HCT116 (cell line): ENCODE results near the gene SSNA1. TPM values are rescaled to one million over a fixed set of nuclear protein-coding genes. Genes with fewer than 3 reads are reported as not detected.

Experiments used
- ATAC-seq: fragments of 200-7000 bp; cut with Tn5 transposase; 2 replicates; pipeline ENCODE4 v1.9.1; 2020; ENCODE audit warnings: mild to moderate bottlenecking, moderate library complexity
- BruUV-seq: library from RNA; stranded (reverse); fragments of 400-500 nt; replicated peaks from 2 replicates; lab custom pipeline; 2021; lab: Mats Ljungman, UMichigan
- CTCF ChIA-PET: fragments of 300-600 bp; sonication (Branson Sonifier 250); formaldehyde crosslinking; loops from one replicate; lab custom pipeline; 2021; ENCODE audit warnings: antibody characterized with exemption; lab: Charles Lee
- POLR2A ChIA-PET: fragments of 300-600, 350-600 bp; sonication (Branson Sonifier 250); formaldehyde crosslinking; loops from one replicate; lab custom pipeline; 2021; ENCODE audit warnings: antibody characterized with exemption; lab: Charles Lee
- RAD21 ChIA-PET, 2 experiments: fragments of 300-600 bp; sonication (Branson Sonifier 250); formaldehyde crosslinking; loops; one replicate each; lab custom pipeline; 2023; ENCODE audit warnings: low total read pairs in 2 of 2; ENCODE audit not compliant: uncharacterized antibody in 2 of 2, unreplicated experiment in 2 of 2, low non-redundant PET in 1 of 2; lab: Charles Lee
- DNase-seq: peaks from one replicate; pipeline ENCODE4 v3.0.0-alpha.2; 2010; ENCODE audit warnings: low read depth, low spot score
- H2AFZ ChIP-seq: fragments of 200-600 bp; shearing (Covaris generic), sonication (generic); 2 replicates; pipeline ENCODE4 v1.6.1; 2017; ENCODE audit warnings: low read depth, mixed run types, mixed read lengths, antibody characterized with exemption, low read length; ENCODE audit not compliant: poor library complexity, severe bottlenecking
- H3K27ac ChIP-seq: 2 replicates; pipeline ENCODE4 v1.5.1; 2012; ENCODE audit warnings: low read depth, low read length
- H3K27me3 ChIP-seq: fragments of 200-600 bp; sonication (generic); 2 replicates; pipeline ENCODE4 v1.6.1; 2016; ENCODE audit warnings: mixed run types, low read length, mixed read lengths; ENCODE audit not compliant: insufficient read depth
- H3K36me3 ChIP-seq, 2 experiments: fragments of 200-500 bp in 1 of 2; fragments of 200-600 bp in 1 of 2; sonication (Bioruptor generic) in 1 of 2; sonication (generic) in 1 of 2; 2 replicates each; pipeline versions ENCODE4 v1.5.1 to v1.6.1; 2014 to 2016; ENCODE audit warnings: low read length in 2 of 2, inconsistent platforms in 1 of 2, mixed read lengths in 1 of 2, mixed run types in 1 of 2; ENCODE audit not compliant: insufficient read depth in 2 of 2, control insufficient read depth in 1 of 2
- H3K4me1 ChIP-seq, 2 experiments: fragments of 200-600 bp in 1 of 2; sonication (generic) in 1 of 2; 2 replicates each; pipeline versions ENCODE4 v1.5.1 to v1.6.1; 2012 to 2017; ENCODE audit warnings: low read length in 2 of 2, inconsistent platforms in 1 of 2, mild to moderate bottlenecking in 1 of 2, mixed read lengths in 1 of 2, mixed run types in 1 of 2, moderate library complexity in 1 of 2; ENCODE audit not compliant: insufficient read depth in 2 of 2, control insufficient read depth in 1 of 2
- H3K4me2 ChIP-seq: fragments of 200-600 bp; sonication (generic); 2 replicates; pipeline ENCODE4 v1.6.1; 2017; ENCODE audit warnings: mixed run types, low read length, mixed read lengths
- H3K4me3 ChIP-seq, 2 experiments: fragments of 200-600 bp in 1 of 2; sonication (generic) in 1 of 2; replicated peaks in 1 of 2; 2 replicates each; pipeline ENCODE4 v1.5.1; 2011 to 2016; ENCODE audit warnings: low read length in 2 of 2, control low read depth in 1 of 2, low read depth in 1 of 2, mild to moderate bottlenecking in 1 of 2, mixed read lengths in 1 of 2, mixed run types in 1 of 2
- H3K79me2 ChIP-seq: fragments of 200-600 bp; sonication (generic); 2 replicates; pipeline ENCODE4 v1.6.1; 2017; ENCODE audit warnings: mild to moderate bottlenecking, mixed run types, low read length, moderate library complexity, mixed read lengths; ENCODE audit not compliant: insufficient read depth
- H3K9ac ChIP-seq: fragments of 200-600 bp; sonication (generic); 2 replicates; pipeline ENCODE4 v1.6.1; 2016; ENCODE audit warnings: low read length, mixed read lengths
- H3K9me2 ChIP-seq: fragments of 200-600 bp; sonication (generic), shearing (Covaris generic); 2 replicates; pipeline ENCODE4 v1.6.1; 2017; ENCODE audit warnings: mixed run types, mild to moderate bottlenecking, moderate library complexity; ENCODE audit not compliant: insufficient read depth
- H3K9me3 ChIP-seq, 2 experiments: fragments of 200-500 bp in 1 of 2; fragments of 200-600 bp in 1 of 2; sonication (Bioruptor generic) in 1 of 2; sonication (generic) in 1 of 2; 2 replicates each; pipeline ENCODE4 v1.6.1; 2014 to 2017; ENCODE audit warnings: low read length in 2 of 2, mixed read lengths in 2 of 2, inconsistent platforms in 1 of 2, low read depth in 1 of 2, mild to moderate bottlenecking in 1 of 2, mixed run types in 1 of 2, moderate library complexity in 1 of 2; ENCODE audit not compliant: control insufficient read depth in 1 of 2, insufficient read depth in 1 of 2
- H4K20me1 ChIP-seq: fragments of 200-600 bp; sonication (generic), shearing (Covaris generic); 2 replicates; pipeline ENCODE4 v1.6.1; 2017; ENCODE audit warnings: mixed run types, mild to moderate bottlenecking, moderate library complexity; ENCODE audit not compliant: insufficient read depth
- CBX3 ChIP-seq: IDR thresholded peaks from 2 replicates; pipeline ENCODE4 v1.6.1; 2012; ENCODE audit warnings: low read depth
- CEBPB ChIP-seq: IDR thresholded peaks from 2 replicates; pipeline ENCODE4 v1.6.1; 2012; ENCODE audit warnings: low read depth
- EGR1 ChIP-seq: IDR thresholded peaks from 2 replicates; pipeline ENCODE4 v1.6.1; 2012; ENCODE audit warnings: low read depth
- EZH2phosphoT487 ChIP-seq: fragments of 200-600 bp; IDR thresholded peaks from 2 replicates; pipeline ENCODE4 v1.6.1; 2018; ENCODE audit warnings: antibody characterized with exemption, borderline replicate concordance
- POLR2A ChIP-seq: IDR thresholded peaks from 2 replicates; pipeline ENCODE4 v1.7.0; 2011; ENCODE audit warnings: borderline replicate concordance; ENCODE audit not compliant: insufficient read depth, insufficient read length; ENCODE audit errors: extremely low read depth
- POLR2AphosphoS5 ChIP-seq: IDR thresholded peaks from 2 replicates; pipeline ENCODE4 v1.6.1; 2011; ENCODE audit warnings: mild to moderate bottlenecking, low read depth, low read length, moderate library complexity
- RAD21 ChIP-seq: IDR thresholded peaks from 2 replicates; pipeline ENCODE4 v1.6.1; 2012; ENCODE audit warnings: low read depth, mild to moderate bottlenecking
- SIN3A ChIP-seq: IDR thresholded peaks from 2 replicates; pipeline ENCODE4 v1.6.1; 2012; ENCODE audit warnings: low read depth
- SP1 ChIP-seq: IDR thresholded peaks from 2 replicates; pipeline ENCODE4 v1.6.1; 2012; ENCODE audit warnings: low read depth
- TCF7L2 ChIP-seq: IDR thresholded peaks from 2 replicates; pipeline ENCODE4 v1.7.0; 2011; ENCODE audit warnings: borderline replicate concordance, inconsistent platforms; ENCODE audit not compliant: insufficient read depth, insufficient read length; ENCODE audit errors: extremely low read depth
- YY1 ChIP-seq: IDR thresholded peaks from 2 replicates; pipeline ENCODE4 v1.6.1; 2011; ENCODE audit warnings: low read length, low read depth, moderate library complexity, mild to moderate bottlenecking; ENCODE audit not compliant: insufficient replicate concordance; ENCODE audit errors: extremely low read depth
- intact Hi-C: fragments of 100-400 bp; cut with micrococcal nuclease; formaldehyde crosslinking; loops from 2 replicates; pipeline ENCODE4 v1.10.0; 2022
- total RNA-seq: library from RNA; stranded (reverse); gene quantifications from one replicate; pipeline ENCODE4 v1.2.1, GENCODE V29; 2021; ENCODE audit not compliant: unreplicated experiment
- TF ChIP-seq, protein P1 (sequence below): IDR thresholded peaks from 2 replicates; pipeline ENCODE4 v1.6.1; 2011; ENCODE audit warnings: mild to moderate bottlenecking, low read length, moderate library complexity; ENCODE audit not compliant: insufficient replicate concordance; ENCODE audit errors: extremely low read depth
- TF ChIP-seq, protein P2 (sequence below): IDR thresholded peaks from 2 replicates; pipeline ENCODE4 v1.6.1; 2012; ENCODE audit warnings: low read depth

The SSNA1 gene
- total RNA-seq, 1 experiment from 2014 or later, result 84.7 TPM

DNA sequence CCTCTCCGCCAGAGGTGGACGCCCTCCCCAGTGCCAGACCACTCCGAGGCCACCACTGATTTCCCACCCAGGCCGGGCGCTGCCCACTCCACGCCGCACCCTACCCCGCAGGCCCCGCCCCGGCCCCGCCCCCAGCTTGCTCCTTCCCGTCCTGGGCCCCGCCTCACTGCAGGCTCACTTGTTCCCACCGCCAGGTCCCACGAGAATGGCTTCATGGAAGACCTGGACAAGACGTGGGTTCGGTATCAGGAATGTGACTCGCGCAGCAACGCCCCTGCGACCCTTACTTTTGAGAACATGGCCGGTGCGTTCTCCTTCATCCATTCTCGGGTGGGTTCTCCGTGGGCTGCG lies 25.1 kb upstream of the SSNA1 start:
- Histone ChIP-seq H3K9me2 (no peaks in the 10 kb centered on the region), H3K27me3 (no peaks in the 10 kb centered on the region), H3K36me3 (no peaks in the 10 kb centered on the region), H3K27ac (peak overlapping the region; percentile 82), H3K79me2 (no peaks in the 10 kb centered on the region), H3K4me2 (peak overlapping the region; percentile 98), H3K9me3 (no peaks in the 10 kb centered on the region), H2AFZ (no peak overlapping the region), H4K20me1 (no peaks in the 10 kb centered on the region), H3K4me3 (peak overlapping the region; percentile 59 to 70), H3K4me1 (peaks cover 14 to 59% of the 10 kb centered on the region in 2 experiments), H3K9ac (peak overlapping the region; percentile 77)
- ChIA-PET CTCF (interaction anchor here (0.9 to 1.9 kb wide), 6 partner anchors 12 to 77 kb away, joined by 3 to 15 read pairs (median 7); partner anchors contain the start of genes MAN1B1, RNF224 and SSNA1), POLR2A (interaction anchor here (0.9 to 2.5 kb wide), 12 partner anchors 12 to 77 kb away, joined by 3 to 16 read pairs (median 5); partner anchors contain the start of genes ANAPC2, CYSRT1, SSNA1 and TPRN), RAD21 (interaction anchor here (0.6 to 1.1 kb wide), 3 partner anchors 64 to 140 kb away, joined by 3 read pairs; partner anchors contain the start of gene RNF224 (in 2 of the 2))
- intact Hi-C loops, result loop anchor here (2.0 kb wide), 2 partner anchors 45 to 59 kb away; partner anchors contain the start of gene RNF208
- peak; percentile 57 for DNase-seq
- peak; percentile 59 for ATAC-seq
- BruUV-seq, result no TSS peak
- TF ChIP-seq TCF7L2 (no peak), POLR2A (no peak), EGR1 (no peak), POLR2AphosphoS5 (no peak; the same call in 1 of the 2 replicates), SIN3A (no peak), CEBPB (no peak), RAD21 (no peak), YY1 (no peak), EZH2phosphoT487 (no peak)

DNA sequence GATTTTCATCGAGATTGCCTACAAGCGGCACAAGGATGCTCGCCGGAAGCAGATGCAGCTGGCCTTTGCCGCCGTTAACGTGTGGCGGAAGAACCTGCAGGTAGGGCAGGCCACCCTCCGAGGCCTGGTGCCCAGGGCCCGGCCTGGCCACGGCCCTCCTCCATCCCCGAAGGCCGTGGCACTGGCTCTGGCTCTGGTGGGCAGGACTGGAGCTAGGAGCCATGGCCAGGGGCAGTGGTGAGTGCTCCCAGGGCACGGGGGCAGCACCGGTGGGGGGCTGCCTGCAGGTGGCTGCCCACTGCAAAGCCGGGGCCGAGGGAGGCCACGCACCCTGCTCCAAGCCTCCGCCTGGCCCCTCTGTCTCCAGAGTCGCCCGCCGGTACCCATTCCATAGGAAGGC lies 24.7 kb upstream of the SSNA1 start:
- ChIA-PET RAD21 (interaction anchor here in 1 of 2 experiments (0.6 kb wide), 2 partner anchors 63 to 140 kb away, joined by 3 read pairs; partner anchors contain the start of gene RNF224), CTCF (interaction anchor here (1.0 to 1.6 kb wide), 3 partner anchors 12 to 73 kb away, joined by 6 to 15 read pairs (median 9); partner anchors contain the start of gene RNF224), POLR2A (interaction anchor here (0.9 to 2.5 kb wide), 7 partner anchors 14 to 77 kb away, joined by 3 to 16 read pairs (median 6); partner anchors contain the start of genes ANAPC2, CYSRT1, SSNA1 and TUBB4B)
- Histone ChIP-seq H4K20me1 (no peaks in the 10 kb centered on the region), H3K79me2 (no peaks in the 10 kb centered on the region), H3K27ac (peak overlapping the region; percentile 82; the same call in 1 of the 2 replicates), H3K4me2 (peak overlapping the region; percentile 98), H3K27me3 (no peaks in the 10 kb centered on the region), H2AFZ (no peak overlapping the region), H3K9me3 (no peaks in the 10 kb centered on the region), H3K9me2 (no peaks in the 10 kb centered on the region), H3K36me3 (no peaks in the 10 kb centered on the region), H3K4me1 (peaks cover 11 to 59% of the 10 kb centered on the region in 2 experiments), H3K4me3 (peak overlapping the region in 1 of 2 experiments; percentile 70; a peak in 3 of 4 replicates), H3K9ac (peak overlapping the region; percentile 77)
- intact Hi-C loops, result loop anchor here (2.0 kb wide), 2 partner anchors 45 to 59 kb away; partner anchors contain the start of gene RNF208
- no peak for ATAC-seq
- DNase-seq, result no peak
- BruUV-seq, result no TSS peak
- TF ChIP-seq, protein P1, sequence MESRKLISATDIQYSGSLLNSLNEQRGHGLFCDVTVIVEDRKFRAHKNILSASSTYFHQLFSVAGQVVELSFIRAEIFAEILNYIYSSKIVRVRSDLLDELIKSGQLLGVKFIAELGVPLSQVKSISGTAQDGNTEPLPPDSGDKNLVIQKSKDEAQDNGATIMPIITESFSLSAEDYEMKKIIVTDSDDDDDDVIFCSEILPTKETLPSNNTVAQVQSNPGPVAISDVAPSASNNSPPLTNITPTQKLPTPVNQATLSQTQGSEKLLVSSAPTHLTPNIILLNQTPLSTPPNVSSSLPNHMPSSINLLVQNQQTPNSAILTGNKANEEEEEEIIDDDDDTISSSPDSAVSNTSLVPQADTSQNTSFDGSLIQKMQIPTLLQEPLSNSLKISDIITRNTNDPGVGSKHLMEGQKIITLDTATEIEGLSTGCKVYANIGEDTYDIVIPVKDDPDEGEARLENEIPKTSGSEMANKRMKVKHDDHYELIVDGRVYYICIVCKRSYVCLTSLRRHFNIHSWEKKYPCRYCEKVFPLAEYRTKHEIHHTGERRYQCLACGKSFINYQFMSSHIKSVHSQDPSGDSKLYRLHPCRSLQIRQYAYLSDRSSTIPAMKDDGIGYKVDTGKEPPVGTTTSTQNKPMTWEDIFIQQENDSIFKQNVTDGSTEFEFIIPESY, result no peak
- TF ChIP-seq CBX3 (no peak), SP1 (no peak), TCF7L2 (no peak), YY1 (no peak), EGR1 (no peak), SIN3A (no peak)
- TF ChIP-seq, protein P2, sequence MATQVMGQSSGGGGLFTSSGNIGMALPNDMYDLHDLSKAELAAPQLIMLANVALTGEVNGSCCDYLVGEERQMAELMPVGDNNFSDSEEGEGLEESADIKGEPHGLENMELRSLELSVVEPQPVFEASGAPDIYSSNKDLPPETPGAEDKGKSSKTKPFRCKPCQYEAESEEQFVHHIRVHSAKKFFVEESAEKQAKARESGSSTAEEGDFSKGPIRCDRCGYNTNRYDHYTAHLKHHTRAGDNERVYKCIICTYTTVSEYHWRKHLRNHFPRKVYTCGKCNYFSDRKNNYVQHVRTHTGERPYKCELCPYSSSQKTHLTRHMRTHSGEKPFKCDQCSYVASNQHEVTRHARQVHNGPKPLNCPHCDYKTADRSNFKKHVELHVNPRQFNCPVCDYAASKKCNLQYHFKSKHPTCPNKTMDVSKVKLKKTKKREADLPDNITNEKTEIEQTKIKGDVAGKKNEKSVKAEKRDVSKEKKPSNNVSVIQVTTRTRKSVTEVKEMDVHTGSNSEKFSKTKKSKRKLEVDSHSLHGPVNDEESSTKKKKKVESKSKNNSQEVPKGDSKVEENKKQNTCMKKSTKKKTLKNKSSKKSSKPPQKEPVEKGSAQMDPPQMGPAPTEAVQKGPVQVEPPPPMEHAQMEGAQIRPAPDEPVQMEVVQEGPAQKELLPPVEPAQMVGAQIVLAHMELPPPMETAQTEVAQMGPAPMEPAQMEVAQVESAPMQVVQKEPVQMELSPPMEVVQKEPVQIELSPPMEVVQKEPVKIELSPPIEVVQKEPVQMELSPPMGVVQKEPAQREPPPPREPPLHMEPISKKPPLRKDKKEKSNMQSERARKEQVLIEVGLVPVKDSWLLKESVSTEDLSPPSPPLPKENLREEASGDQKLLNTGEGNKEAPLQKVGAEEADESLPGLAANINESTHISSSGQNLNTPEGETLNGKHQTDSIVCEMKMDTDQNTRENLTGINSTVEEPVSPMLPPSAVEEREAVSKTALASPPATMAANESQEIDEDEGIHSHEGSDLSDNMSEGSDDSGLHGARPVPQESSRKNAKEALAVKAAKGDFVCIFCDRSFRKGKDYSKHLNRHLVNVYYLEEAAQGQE, result no peak
